Stimulated activated naive CD8-positive, alpha-beta T cell treated with anti-CD3 and anti-CD28 coated beads, Interleukin-15, Interleukin-2, amounts not matched to agents 100 ng/mL and 50 ng/mL, for 24 hours (primary cell): Measurements from ENCODE around the gene ZFYVE28.
"Not testable (repeated sequence)": the region's sequence is repeated elsewhere in the genome, so short reads cannot be mapped to it uniquely, and the experiment has no call there.

Experiments used
- H3K27ac Mint-ChIP-seq: one replicate; pipeline ENCODE4 v1.8.0; 2021; ENCODE audit warnings: mild to moderate bottlenecking, mixed read lengths
- H3K27me3 Mint-ChIP-seq: one replicate; pipeline ENCODE4 v1.8.0; 2021; ENCODE audit warnings: mixed read lengths
- H3K36me3 Mint-ChIP-seq: one replicate; pipeline ENCODE4 v1.8.0; 2021; ENCODE audit warnings: low read depth, mixed read lengths
- H3K4me1 Mint-ChIP-seq: one replicate; pipeline ENCODE4 v1.8.0; 2021; ENCODE audit warnings: low read depth, mixed read lengths
- H3K4me3 Mint-ChIP-seq: one replicate; pipeline ENCODE4 v1.8.0; 2021; ENCODE audit warnings: mild to moderate bottlenecking, mixed read lengths
- H3K9me3 Mint-ChIP-seq: one replicate; pipeline ENCODE4 v1.8.0; 2021; ENCODE audit warnings: mixed read lengths

Gene ZFYVE28

GRCh38 chr4:2281575-2282343 lies 136.7 kb downstream of the ZFYVE28 start:
- H3K36me3 Mint-ChIP-seq: no peaks in the 10 kb centered on the region
- H3K27ac Mint-ChIP-seq: peak overlapping the region; percentile 78
- H3K4me1 Mint-ChIP-seq: peaks cover 33% of the 10 kb centered on the region
- H3K4me3 Mint-ChIP-seq: peak overlapping the region; percentile 10
- H3K27me3 Mint-ChIP-seq: no peaks in the 10 kb centered on the region
- no peaks in the 10 kb centered on the region for H3K9me3 Mint-ChIP-seq

GRCh38 chr4:2280531-2281300 lies 137.7 kb downstream of the ZFYVE28 start:
- peaks cover 33% of the 10 kb centered on the region for H3K4me1 Mint-ChIP-seq
- H3K9me3 Mint-ChIP-seq: no peaks in the 10 kb centered on the region
- peak overlapping the region; percentile 78 for H3K27ac Mint-ChIP-seq
- H3K27me3 Mint-ChIP-seq: no peaks in the 10 kb centered on the region
- no peak overlapping the region for H3K4me3 Mint-ChIP-seq
- no peaks in the 10 kb centered on the region for H3K36me3 Mint-ChIP-seq

GRCh38 chr4:2277956-2278355 lies 140.5 kb downstream of the ZFYVE28 start:
- H3K4me1 Mint-ChIP-seq: peaks cover 25% of the 10 kb centered on the region
- H3K36me3 Mint-ChIP-seq: no peaks in the 10 kb centered on the region
- no peaks in the 10 kb centered on the region for H3K27me3 Mint-ChIP-seq
- no peak overlapping the region for H3K27ac Mint-ChIP-seq
- H3K9me3 Mint-ChIP-seq: no peaks in the 10 kb centered on the region
- H3K4me3 Mint-ChIP-seq: no peak overlapping the region

GRCh38 chr4:2276581-2277325 lies 141.7 kb downstream of the ZFYVE28 start:
- Mint-ChIP-seq H3K27me3 (no peaks in the 10 kb centered on the region), H3K9me3 (no peaks in the 10 kb centered on the region), H3K4me1 (peaks cover 13% of the 10 kb centered on the region), H3K4me3 (no peak overlapping the region), H3K27ac (no peak overlapping the region), H3K36me3 (no peaks in the 10 kb centered on the region)

- Mint-ChIP-seq H3K27me3 (no peaks in the 10 kb centered on the region), H3K27ac (no peak overlapping the region), H3K4me1 (peaks cover 2% of the 10 kb centered on the region), H3K36me3 (no peaks in the 10 kb centered on the region), H3K4me3 (no peak overlapping the region), H3K9me3 (no peaks in the 10 kb centered on the region)
Observed at GRCh38 chr4:2275546-2276251, 142.7 kb downstream of the ZFYVE28 start.

GRCh38 chr4:2275044-2275397 lies 143.4 kb downstream of the ZFYVE28 start:
- H3K4me1 Mint-ChIP-seq, H3K4me3 Mint-ChIP-seq, H3K9me3 Mint-ChIP-seq, H3K36me3 Mint-ChIP-seq, H3K27me3 Mint-ChIP-seq, H3K27ac Mint-ChIP-seq: not testable (repeated sequence)

GRCh38 chr4:2274320-2275043 lies 144.0 kb downstream of the ZFYVE28 start:
- no peaks in the 10 kb centered on the region for H3K9me3 Mint-ChIP-seq
- H3K36me3 Mint-ChIP-seq: no peaks in the 10 kb centered on the region
- H3K4me1 Mint-ChIP-seq: no peaks in the 10 kb centered on the region
- H3K27me3 Mint-ChIP-seq: no peaks in the 10 kb centered on the region
- H3K27ac Mint-ChIP-seq: no peak overlapping the region
- no peak overlapping the region for H3K4me3 Mint-ChIP-seq

GRCh38 chr4:2273657-2274319 lies 144.7 kb downstream of the ZFYVE28 start:
- H3K9me3 Mint-ChIP-seq: no peaks in the 10 kb centered on the region
- no peaks in the 10 kb centered on the region for H3K4me1 Mint-ChIP-seq
- no peaks in the 10 kb centered on the region for H3K36me3 Mint-ChIP-seq
- no peak overlapping the region for H3K27ac Mint-ChIP-seq
- no peaks in the 10 kb centered on the region for H3K27me3 Mint-ChIP-seq
- no peak overlapping the region for H3K4me3 Mint-ChIP-seq

- H3K36me3 Mint-ChIP-seq: no peaks in the 10 kb centered on the region
- no peak overlapping the region for H3K27ac Mint-ChIP-seq
- no peaks in the 10 kb centered on the region for H3K4me1 Mint-ChIP-seq
- H3K9me3 Mint-ChIP-seq: no peaks in the 10 kb centered on the region
- H3K27me3 Mint-ChIP-seq: no peaks in the 10 kb centered on the region
- no peak overlapping the region for H3K4me3 Mint-ChIP-seq
Observed at GRCh38 chr4:2273221-2273620, 145.2 kb downstream of the ZFYVE28 start.

GRCh38 chr4:2272828-2273120 lies 145.7 kb downstream of the ZFYVE28 start:
- no peaks in the 10 kb centered on the region for H3K36me3 Mint-ChIP-seq
- H3K27ac Mint-ChIP-seq: no peak overlapping the region
- no peaks in the 10 kb centered on the region for H3K27me3 Mint-ChIP-seq
- H3K4me3 Mint-ChIP-seq: no peak overlapping the region
- H3K4me1 Mint-ChIP-seq: no peaks in the 10 kb centered on the region
- no peaks in the 10 kb centered on the region for H3K9me3 Mint-ChIP-seq

GRCh38 chr4:2272026-2272827 lies 146.2 kb downstream of the ZFYVE28 start:
- Mint-ChIP-seq H3K4me1 (no peaks in the 10 kb centered on the region), H3K27me3 (no peaks in the 10 kb centered on the region), H3K4me3 (no peak overlapping the region), H3K9me3 (no peaks in the 10 kb centered on the region), H3K27ac (no peak overlapping the region), H3K36me3 (no peaks in the 10 kb centered on the region)

- H3K27me3 Mint-ChIP-seq: no peaks in the 10 kb centered on the region
- H3K4me3 Mint-ChIP-seq: no peak overlapping the region
- no peak overlapping the region for H3K27ac Mint-ChIP-seq
- no peaks in the 10 kb centered on the region for H3K36me3 Mint-ChIP-seq
- no peaks in the 10 kb centered on the region for H3K4me1 Mint-ChIP-seq
- no peaks in the 10 kb centered on the region for H3K9me3 Mint-ChIP-seq
Observed at GRCh38 chr4:2271279-2272025, 147.0 kb downstream of the ZFYVE28 start.
